GM19025 (cell line): ENCODE data around the gene RNU1-2.
"Not testable (repeated sequence)": the region's sequence is repeated elsewhere in the genome, so short reads cannot be mapped to it uniquely, and the experiment has no call there.

ENCODE experiments used
- ATAC-seq: cut with Tn5 transposase; IDR thresholded peaks from one replicate; pipeline ENCODE4 v1.9.1; 2021; ENCODE audit warnings: mild to moderate bottlenecking, low read depth, moderate library complexity; ENCODE audit not compliant: unreplicated experiment

The RNU1-2 gene

GRCh38 chr1:16895598-16896315 is at the start of gene RNU1-2:
RNU1-2 (plus strand) TSS chr1:16895980.
- peak; percentile 99 for ATAC-seq

- not testable (repeated sequence) for ATAC-seq
These were observed 39.6 kb upstream of the RNU1-2 start for GRCh38 chr1:16856201-16856600.

- not testable (repeated sequence) for ATAC-seq
These were observed 36.4 kb upstream of the RNU1-2 start for GRCh38 chr1:16859167-16860041.

- ATAC-seq, result not testable (repeated sequence)
These were observed 35.7 kb upstream of the RNU1-2 start for GRCh38 chr1:16860048-16860447.

- not testable (repeated sequence) for ATAC-seq
These were observed 33.9 kb upstream of the RNU1-2 start for GRCh38 chr1:16861832-16862245.

- not testable (repeated sequence) for ATAC-seq
These were observed 33.4 kb upstream of the RNU1-2 start for GRCh38 chr1:16862415-16862814.

- ATAC-seq, result not testable (repeated sequence)
These were observed 32.8 kb upstream of the RNU1-2 start for GRCh38 chr1:16863024-16863423.

- not testable (repeated sequence) for ATAC-seq
These were observed 28.7 kb upstream of the RNU1-2 start for GRCh38 chr1:16866926-16867707.

- ATAC-seq, result not testable (repeated sequence)
These were observed 27.0 kb upstream of the RNU1-2 start for GRCh38 chr1:16868787-16869186.

- ATAC-seq, result not testable (repeated sequence)
These were observed 25.8 kb upstream of the RNU1-2 start for GRCh38 chr1:16869996-16870395.

GRCh38 chr1:16871171-16871570 is 24.6 kb upstream of the RNU1-2 start:
- not testable (repeated sequence) for ATAC-seq

GRCh38 chr1:16872152-16873075 is 23.4 kb upstream of the RNU1-2 start:
- ATAC-seq, result not testable (repeated sequence)

- not testable (repeated sequence) for ATAC-seq
These were observed 22.5 kb upstream of the RNU1-2 start for GRCh38 chr1:16873076-16873879.

GRCh38 chr1:16874968-16875765 is 20.6 kb upstream of the RNU1-2 start:
- not testable (repeated sequence) for ATAC-seq

- ATAC-seq, result not testable (repeated sequence)
These were observed 14.0 kb upstream of the RNU1-2 start for GRCh38 chr1:16881742-16882141.

- ATAC-seq, result no peak
These were observed 12.8 kb upstream of the RNU1-2 start for GRCh38 chr1:16882986-16883385.

GRCh38 chr1:16884487-16884886 is 11.3 kb upstream of the RNU1-2 start:
- not testable (repeated sequence) for ATAC-seq
